Activated CD4-positive, alpha-beta T cell treated with anti-CD3 and anti-CD28 coated beads, Interleukin-2, amount 10 ng/mL, durations not matched to agents 24 days and 14 days (primary cell): Measurements from ENCODE around the gene RGPD8. TPM values are rescaled to one million over a fixed set of nuclear protein-coding genes. Genes with fewer than 3 reads are reported as not detected.
"Not testable (repeated sequence)": the region's sequence is repeated elsewhere in the genome, so short reads cannot be mapped to it uniquely, and the experiment has no call there.

ENCODE experiments used
- DNase-seq: peaks from one replicate; pipeline ENCODE4 v3.0.0; 2022
- H3K27ac Mint-ChIP-seq: one replicate; pipeline ENCODE4 v1.8.0; 2022; ENCODE audit warnings: mild to moderate bottlenecking, mixed read lengths
- H3K27me3 Mint-ChIP-seq: one replicate; pipeline ENCODE4 v1.8.0; 2022; ENCODE audit warnings: mixed read lengths
- H3K36me3 Mint-ChIP-seq: one replicate; pipeline ENCODE4 v1.8.0; 2022; ENCODE audit warnings: low read depth, mild to moderate bottlenecking, mixed read lengths
- H3K4me1 Mint-ChIP-seq: one replicate; pipeline ENCODE4 v1.8.0; 2021; ENCODE audit warnings: mixed read lengths
- H3K4me3 Mint-ChIP-seq: one replicate; pipeline ENCODE4 v1.8.0; 2022; ENCODE audit warnings: mild to moderate bottlenecking, moderate library complexity, mixed read lengths
- H3K9me3 Mint-ChIP-seq: one replicate; pipeline ENCODE4 v1.8.0; 2021; ENCODE audit warnings: mixed read lengths
- intact Hi-C: fragments of 100-400 bp; cut with micrococcal nuclease; formaldehyde crosslinking; loops from one replicate; pipeline ENCODE4 v1.15.1; 2023
- total RNA-seq: library from RNA; stranded (reverse); gene quantifications from 2 replicates; pipeline ENCODE4 v1.2.3, GENCODE V29; 2022

RGPD8 gene
- total RNA-seq, 1 donor from 2014 or later: 15.6 TPM

DNA sequence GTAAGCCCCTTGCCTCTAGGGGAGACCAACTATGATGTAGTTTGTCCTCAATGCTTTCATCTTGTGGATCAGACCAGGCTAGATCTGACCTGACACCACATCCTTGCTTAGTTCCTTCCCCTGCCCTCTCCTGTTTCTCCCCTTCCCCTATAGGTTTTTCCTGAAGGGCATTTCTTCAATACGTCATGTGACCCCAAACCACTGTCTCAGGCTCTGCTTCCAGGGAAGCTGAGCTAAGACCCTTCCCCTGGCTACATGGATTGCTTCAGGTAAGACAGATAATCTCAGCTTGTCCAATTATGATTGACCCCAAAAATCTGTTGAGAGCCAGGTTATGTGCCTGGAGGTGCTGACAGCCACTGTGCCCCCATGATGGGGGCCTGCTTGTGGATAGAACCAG lies 25.9 kb upstream of the RGPD8 start:
- no peaks in the 10 kb centered on the region for H3K36me3 Mint-ChIP-seq
- peaks cover 3% of the 10 kb centered on the region for H3K9me3 Mint-ChIP-seq
- H3K4me1 Mint-ChIP-seq: no peaks in the 10 kb centered on the region
- H3K27ac Mint-ChIP-seq: no peak overlapping the region
- H3K27me3 Mint-ChIP-seq: peaks cover 18% of the 10 kb centered on the region
- DNase-seq: peak; percentile 41
- intact Hi-C loops: no loop called here
- no peak overlapping the region for H3K4me3 Mint-ChIP-seq

DNA sequence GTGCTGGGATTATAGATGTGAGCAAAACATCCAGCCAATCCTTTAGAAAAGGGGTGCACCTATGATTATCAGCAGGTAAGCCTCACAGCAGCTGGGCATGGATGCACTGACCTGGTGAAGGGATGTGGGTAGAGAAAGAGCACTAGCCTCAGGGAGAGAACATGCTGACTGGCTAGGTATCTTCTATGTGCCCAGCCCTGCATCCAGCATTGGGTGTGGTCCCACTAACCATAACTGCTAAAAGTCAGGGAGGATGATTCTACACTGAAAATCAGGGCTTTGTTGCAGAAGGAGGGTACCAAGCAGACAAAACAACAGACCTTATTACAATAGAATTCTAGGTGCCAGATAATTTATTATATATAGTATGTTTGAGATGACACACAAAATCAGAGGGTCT lies 21.1 kb upstream of the RGPD8 start:
- H3K27ac Mint-ChIP-seq: no peak overlapping the region
- no peaks in the 10 kb centered on the region for H3K4me1 Mint-ChIP-seq
- no peaks in the 10 kb centered on the region for H3K36me3 Mint-ChIP-seq
- DNase-seq: peak; percentile 45
- peaks cover 8% of the 10 kb centered on the region for H3K9me3 Mint-ChIP-seq
- intact Hi-C loops: no loop called here
- H3K4me3 Mint-ChIP-seq: no peak overlapping the region
- peaks cover 10% of the 10 kb centered on the region for H3K27me3 Mint-ChIP-seq

DNA sequence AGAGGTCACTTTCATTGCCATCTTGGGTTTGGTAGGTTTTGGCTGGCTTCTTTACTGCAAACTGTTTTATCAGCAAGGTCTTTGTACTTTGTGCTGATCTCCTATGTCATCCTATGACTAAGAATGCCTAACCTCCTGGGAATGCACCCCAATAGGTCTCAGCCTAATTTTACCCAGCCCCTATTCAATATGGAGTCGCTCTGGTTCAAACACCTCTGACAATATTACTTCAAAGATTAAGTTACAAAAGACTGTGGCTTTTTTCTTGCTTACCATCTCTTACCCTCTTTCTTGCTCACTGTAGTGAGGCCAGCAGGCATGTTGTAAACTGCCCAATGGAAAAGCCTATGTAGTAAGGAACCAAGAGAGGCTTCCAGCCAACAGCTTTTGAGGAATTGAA lies 17.9 kb upstream of the RGPD8 start:
- Mint-ChIP-seq H3K4me1 (no peaks in the 10 kb centered on the region), H3K9me3 (peaks cover 5% of the 10 kb centered on the region), H3K27ac (no peak overlapping the region), H3K36me3 (no peaks in the 10 kb centered on the region), H3K27me3 (peaks cover 7% of the 10 kb centered on the region), H3K4me3 (no peak overlapping the region)
- intact Hi-C loops: no loop called here
- no peak for DNase-seq

DNA sequence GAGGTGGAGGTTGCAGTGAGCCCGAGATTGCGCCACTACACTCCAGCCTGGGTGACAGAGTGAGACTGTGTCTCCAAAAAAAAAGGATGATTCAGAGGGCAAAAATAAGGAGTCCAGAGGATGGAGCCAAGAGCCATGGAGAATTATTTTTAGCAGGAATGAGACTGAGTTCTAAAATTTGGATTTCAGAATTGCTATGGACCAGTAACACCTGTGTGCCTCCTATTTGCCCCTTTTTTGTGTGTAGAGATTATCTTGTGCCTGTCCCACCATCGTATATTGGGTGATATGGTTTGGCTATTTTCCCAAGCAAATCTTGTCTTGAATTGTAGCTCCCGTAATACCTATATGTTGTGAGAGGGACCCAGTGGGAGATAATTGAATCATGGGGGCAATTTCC lies 16.4 kb upstream of the RGPD8 start:
- Mint-ChIP-seq H3K4me3 (no peak overlapping the region), H3K4me1 (no peaks in the 10 kb centered on the region), H3K36me3 (no peaks in the 10 kb centered on the region), H3K27ac (no peak overlapping the region), H3K9me3 (peaks cover 5% of the 10 kb centered on the region), H3K27me3 (peaks cover 12% of the 10 kb centered on the region)
- DNase-seq: no peak
- intact Hi-C loops: no loop called here

DNA sequence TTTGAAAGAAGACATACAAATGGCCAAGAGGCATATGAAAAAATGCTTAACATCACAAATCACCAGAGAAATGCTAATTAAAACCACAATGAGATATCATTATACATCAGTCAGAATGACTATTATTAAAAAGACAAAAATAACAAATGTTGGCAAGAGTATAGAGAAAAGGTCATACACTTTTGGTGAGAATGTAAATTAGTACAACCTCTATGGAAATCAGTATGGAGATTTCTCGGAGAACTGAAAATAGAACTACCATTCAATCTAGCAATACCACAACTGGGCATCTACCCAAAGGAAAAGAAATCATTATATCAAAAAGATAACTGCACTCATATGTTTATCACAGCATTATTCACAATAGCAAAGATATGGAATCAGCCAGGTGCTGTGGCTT lies 10.8 kb upstream of the RGPD8 start:
- H3K27ac Mint-ChIP-seq, H3K4me3 Mint-ChIP-seq, DNase-seq, intact Hi-C loops, H3K36me3 Mint-ChIP-seq, H3K9me3 Mint-ChIP-seq, H3K4me1 Mint-ChIP-seq: not testable (repeated sequence)
- peaks cover 35% of the 10 kb centered on the region for H3K27me3 Mint-ChIP-seq

DNA sequence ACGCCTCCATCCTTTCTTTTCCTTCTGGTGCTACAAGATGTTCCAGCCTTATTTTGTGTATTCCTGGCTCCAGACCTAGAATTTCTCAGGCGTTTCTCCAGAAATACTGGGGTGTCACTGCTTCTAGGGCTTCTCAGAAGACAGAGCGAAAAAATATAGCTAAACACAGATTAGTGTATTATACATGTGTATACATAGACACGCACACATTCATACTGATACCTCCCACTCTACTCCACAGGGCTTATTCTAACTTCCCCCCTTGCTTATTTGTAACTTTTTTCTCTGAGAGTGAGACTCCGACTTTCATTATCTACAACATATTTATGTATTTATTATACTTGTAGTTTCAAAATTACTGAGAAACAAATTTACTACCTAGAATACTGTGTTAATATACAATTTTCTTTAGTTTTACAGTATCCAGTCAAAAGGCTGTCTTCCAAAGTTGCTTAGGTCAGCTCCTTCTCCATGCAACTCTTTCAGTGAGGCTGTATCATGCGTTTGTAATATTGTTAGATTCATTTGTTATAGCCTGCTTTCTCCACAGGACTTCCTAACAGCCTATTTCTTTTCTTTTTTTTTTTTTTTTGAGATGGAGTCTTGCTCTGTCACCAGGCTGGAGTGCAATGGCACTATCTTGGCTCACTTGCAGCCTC lies 5.3 kb upstream of the RGPD8 start:
- H3K36me3 Mint-ChIP-seq, H3K9me3 Mint-ChIP-seq, H3K4me3 Mint-ChIP-seq, DNase-seq, H3K4me1 Mint-ChIP-seq, H3K27ac Mint-ChIP-seq, intact Hi-C loops: not testable (repeated sequence)
- H3K27me3 Mint-ChIP-seq: peaks cover 22% of the 10 kb centered on the region

DNA sequence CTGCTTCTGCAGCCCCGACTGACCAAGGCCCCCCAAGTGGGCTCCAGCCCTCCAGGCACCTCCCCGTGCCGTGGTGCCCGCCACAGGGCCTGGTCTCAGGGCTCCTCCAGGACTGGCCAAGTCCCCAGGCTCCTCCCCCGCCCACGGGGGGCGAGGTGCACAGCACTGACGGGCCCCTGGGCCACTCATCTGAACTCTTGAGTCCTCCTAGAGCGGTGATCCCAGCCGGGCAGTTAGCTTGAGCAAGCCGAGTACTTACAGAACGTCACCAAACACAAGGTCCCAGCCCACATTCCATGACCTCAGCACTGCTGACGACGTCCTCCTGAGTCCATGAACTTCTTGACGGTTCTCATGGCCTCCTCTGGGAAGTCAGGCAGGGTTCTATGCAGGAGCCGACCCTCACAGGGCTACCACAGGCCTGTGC lies 4.0 kb upstream of the RGPD8 start:
- H3K27ac Mint-ChIP-seq, intact Hi-C loops, H3K36me3 Mint-ChIP-seq, H3K4me1 Mint-ChIP-seq, H3K9me3 Mint-ChIP-seq, H3K4me3 Mint-ChIP-seq: not testable (repeated sequence)
- DNase-seq: peak; percentile 52
- H3K27me3 Mint-ChIP-seq: peaks cover 17% of the 10 kb centered on the region

DNA sequence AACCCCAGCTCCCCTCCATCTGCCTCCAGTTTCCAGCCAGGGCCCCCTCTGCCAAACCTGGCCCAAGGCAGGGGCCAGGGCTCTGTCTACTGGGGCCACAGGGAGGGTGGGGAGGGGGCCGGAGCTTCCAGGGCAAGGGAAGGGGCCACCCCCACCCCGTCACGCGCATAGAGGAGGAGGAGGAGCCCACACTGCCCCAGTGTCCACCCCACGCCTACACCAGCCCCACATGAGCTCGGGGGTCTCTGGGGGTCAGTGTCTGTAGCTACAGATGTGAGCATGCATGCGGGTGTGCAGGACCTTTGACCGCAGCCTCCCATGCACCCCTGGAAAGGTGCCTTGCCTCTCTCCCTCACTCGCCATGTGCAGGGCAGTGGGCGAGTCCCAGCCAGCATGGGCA lies 3.5 kb upstream of the RGPD8 start:
- H3K36me3 Mint-ChIP-seq, DNase-seq, H3K4me3 Mint-ChIP-seq, intact Hi-C loops, H3K4me1 Mint-ChIP-seq, H3K9me3 Mint-ChIP-seq, H3K27ac Mint-ChIP-seq: not testable (repeated sequence)
- peaks cover 13% of the 10 kb centered on the region for H3K27me3 Mint-ChIP-seq

DNA sequence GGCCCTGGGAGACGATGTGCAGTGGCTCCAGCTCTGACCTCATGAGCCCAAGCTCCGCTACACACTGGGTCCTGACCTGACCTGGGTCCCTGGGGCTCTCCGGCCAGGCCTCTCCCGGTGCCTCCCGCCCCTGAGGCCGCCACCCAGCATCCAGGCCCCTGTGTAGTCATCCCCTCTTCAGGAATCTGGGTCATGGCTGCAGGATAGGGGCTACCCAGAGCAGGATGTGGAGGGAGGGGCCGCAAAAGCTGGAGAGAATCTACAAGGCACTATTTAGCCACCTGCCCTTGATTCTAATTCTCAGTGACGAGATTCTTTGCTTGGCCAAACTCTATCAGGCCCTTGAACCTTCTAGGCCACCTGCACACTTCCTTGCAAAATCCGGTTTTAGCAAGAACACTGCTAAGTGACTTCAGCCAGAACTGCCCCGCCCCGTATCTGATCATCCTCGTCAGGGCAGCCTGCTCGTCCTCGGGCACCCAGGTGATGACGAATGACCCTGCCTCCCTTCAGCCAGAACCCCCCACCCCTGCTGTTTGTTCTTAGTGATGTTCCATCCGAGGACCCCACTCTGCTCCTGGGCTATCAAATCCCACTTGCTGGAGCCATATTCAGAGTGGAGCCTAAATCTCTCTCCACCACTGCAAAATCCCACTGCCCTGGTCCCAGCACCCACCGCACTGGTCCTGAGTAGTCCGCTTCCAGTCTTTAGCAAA lies 2.4 kb upstream of the RGPD8 start:
- peaks cover 12% of the 10 kb centered on the region for H3K27me3 Mint-ChIP-seq
- H3K4me3 Mint-ChIP-seq, H3K36me3 Mint-ChIP-seq, H3K9me3 Mint-ChIP-seq, H3K4me1 Mint-ChIP-seq, H3K27ac Mint-ChIP-seq, intact Hi-C loops: not testable (repeated sequence)
- peak; percentile 53 for DNase-seq

DNA sequence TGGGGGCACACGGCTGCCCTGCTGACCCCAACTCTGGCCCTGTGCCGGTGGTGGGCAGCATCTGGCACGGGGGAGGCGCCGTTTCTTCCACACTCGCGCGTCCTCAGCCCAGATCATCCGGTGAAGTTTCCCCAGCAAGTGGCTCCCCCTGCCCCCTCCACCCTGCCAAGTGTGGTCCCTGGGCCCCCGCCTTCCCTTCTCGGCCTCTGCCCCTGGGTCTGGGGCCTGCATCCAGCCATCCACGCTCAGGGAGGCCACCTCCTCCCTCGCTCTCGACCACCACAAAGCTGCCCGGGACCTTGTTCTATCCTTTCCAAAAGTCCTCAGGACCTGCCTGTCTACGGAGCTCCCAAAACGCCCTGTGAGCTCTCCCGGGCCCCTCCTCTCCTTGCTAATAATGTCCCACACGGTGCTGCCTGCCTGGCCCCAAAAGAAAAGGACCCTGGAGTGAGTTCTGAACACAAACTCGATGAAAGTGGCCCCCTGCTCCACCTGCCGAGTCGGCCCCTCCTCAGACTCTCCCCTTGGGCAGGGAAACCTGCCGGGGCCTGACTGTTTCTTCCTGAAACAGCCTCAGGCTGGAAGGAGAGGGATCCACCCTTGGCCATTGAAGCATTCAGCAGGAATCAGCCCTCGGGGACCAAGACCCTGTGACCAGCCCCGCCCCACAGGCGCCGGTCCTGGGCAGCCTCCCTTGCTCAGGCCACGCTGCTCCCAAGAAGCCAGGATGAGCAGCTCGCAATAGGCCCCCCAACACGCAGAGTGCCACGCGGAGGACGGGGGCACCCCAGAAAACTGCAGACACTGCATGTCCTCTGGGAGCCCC lies 1.7 kb upstream of the RGPD8 start:
- intact Hi-C loops, H3K4me1 Mint-ChIP-seq, H3K36me3 Mint-ChIP-seq, H3K9me3 Mint-ChIP-seq, H3K27me3 Mint-ChIP-seq, H3K4me3 Mint-ChIP-seq: not testable (repeated sequence)
- peak overlapping the region; percentile 56 for H3K27ac Mint-ChIP-seq
- DNase-seq: peak; percentile 57

DNA sequence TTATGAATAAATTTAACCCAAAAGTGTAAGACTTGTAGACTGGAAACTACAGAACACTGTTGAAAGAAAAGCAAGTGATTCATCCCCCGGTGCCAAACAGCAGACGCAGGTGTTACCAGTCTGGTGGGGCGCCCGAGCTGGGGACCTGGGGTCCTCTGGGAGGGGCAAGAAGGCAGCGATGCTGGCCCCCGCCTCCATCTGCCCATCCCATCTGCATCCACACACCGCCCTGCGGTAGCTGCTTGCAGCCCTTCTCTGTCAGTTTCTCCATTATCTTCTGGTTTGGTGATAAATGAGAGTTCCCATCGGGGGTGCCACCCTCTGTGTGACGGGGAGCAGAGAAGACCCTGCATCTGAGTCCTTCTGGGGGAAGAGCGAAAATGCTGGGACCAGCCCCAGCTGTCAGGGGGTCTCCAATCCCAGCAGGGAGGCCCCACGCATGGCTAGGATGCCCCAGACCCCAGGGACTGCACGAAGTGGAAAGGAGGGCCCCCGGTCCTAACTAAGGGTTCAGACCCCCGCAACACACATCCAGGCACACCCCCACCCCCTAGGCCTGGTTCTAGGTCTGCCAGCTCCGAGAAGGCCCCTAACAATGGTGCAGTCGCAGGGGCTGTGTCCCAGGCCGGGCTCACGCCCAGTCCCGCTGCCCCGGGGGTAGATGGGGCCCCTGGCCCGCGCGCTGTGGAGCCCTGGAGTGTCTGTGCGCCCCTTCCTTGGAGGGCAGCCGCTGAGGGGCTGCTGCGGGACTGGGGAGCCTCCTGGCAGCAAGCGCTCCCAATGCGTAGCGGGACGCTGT lies 686 bp upstream of the RGPD8 start:
- peak; percentile 62 for DNase-seq
- H3K27me3 Mint-ChIP-seq: peaks cover 2% of the 10 kb centered on the region
- H3K27ac Mint-ChIP-seq: no peak overlapping the region
- intact Hi-C loops: no loop called here
- no peak overlapping the region for H3K4me3 Mint-ChIP-seq
- no peaks in the 10 kb centered on the region for H3K9me3 Mint-ChIP-seq
- peaks cover 3% of the 10 kb centered on the region for H3K36me3 Mint-ChIP-seq
- peaks cover 8% of the 10 kb centered on the region for H3K4me1 Mint-ChIP-seq

DNA sequence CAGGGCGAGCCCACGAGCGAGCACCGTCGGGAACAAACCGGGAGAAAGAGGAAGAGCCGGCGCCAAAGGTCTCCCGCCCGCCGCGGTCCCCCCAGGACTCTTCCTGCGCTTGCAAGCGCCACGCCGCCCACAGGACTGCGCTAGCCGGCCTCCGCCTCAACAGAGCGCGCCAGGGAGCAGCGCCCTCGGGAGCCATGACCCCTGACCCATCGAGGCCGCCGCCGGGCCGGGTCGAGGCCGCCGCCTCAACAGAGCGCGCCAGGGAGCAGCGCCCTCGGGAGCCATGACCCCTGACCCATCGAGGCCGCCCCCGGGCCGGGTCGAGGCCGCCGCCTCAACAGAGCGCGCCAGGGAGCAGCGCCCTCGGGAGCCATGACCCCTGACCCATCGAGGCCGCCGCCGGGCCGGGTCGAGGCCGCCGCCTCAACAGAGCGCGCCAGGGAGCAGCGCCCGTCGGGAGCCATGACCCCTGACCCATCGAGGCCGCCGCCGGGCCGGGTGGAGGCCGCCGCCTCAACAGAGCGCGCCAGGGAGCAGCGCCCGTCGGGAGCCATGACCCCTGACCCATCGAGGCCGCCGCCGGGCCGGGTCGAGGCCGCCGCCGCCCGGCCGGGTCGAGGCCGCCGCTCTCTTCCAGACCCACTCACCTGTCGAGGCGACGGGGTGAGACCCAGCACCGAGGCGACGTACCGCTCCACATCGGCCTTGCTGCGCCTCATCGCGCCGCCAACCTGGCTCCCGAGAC lies 538 bp downstream of the RGPD8 start:
- H3K27ac Mint-ChIP-seq: peak overlapping the region; percentile 85
- H3K4me1 Mint-ChIP-seq, H3K36me3 Mint-ChIP-seq, H3K27me3 Mint-ChIP-seq, H3K9me3 Mint-ChIP-seq, intact Hi-C loops: not testable (repeated sequence)
- DNase-seq: peak; percentile 77
- peak overlapping the region; percentile 91 for H3K4me3 Mint-ChIP-seq

DNA sequence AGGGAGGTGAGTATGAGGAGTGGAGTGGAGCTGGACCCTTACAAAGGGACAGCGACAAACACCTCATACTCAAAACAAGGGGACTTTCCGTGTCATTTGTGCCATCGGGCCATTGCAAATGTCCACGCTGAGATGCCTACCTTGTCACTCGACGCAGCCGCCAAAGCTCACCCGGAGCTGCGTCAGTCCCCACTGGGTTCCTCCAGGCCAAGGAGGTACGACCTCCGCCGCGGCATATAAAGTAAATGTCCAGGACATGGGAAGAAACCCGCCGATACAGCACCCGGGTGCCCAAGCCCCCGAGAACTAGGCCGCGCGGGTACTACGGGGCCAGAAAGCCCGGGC lies 1.1 kb downstream of the RGPD8 start:
- intact Hi-C loops, H3K27me3 Mint-ChIP-seq, H3K9me3 Mint-ChIP-seq, DNase-seq, H3K4me1 Mint-ChIP-seq, H3K36me3 Mint-ChIP-seq: not testable (repeated sequence)
- H3K4me3 Mint-ChIP-seq: peak overlapping the region; percentile 91
- peak overlapping the region; percentile 85 for H3K27ac Mint-ChIP-seq
